SU-DHL-6 (cell line): ENCODE data around the gene SLC34A3.

ENCODE experiments used
- H2AFZ ChIP-seq: fragments of 200-600 bp; sonication (generic); 2 replicates; pipeline ENCODE4 v1.6.1; 2014; ENCODE audit warnings: low read depth, mild to moderate bottlenecking, moderate library complexity, mixed read lengths, antibody characterized with exemption, low read length; ENCODE audit not compliant: severe bottlenecking
- H3F3A ChIP-seq: fragments of 200-600 bp; shearing (Covaris generic); 2 replicates; pipeline ENCODE4 v1.6.0; 2016; ENCODE audit warnings: antibody characterized with exemption, mild to moderate bottlenecking; ENCODE audit not compliant: insufficient read depth
- H3K27ac ChIP-seq: fragments of 200-600 bp; sonication (generic); 2 replicates; pipeline ENCODE4 v1.5.1; 2016; ENCODE audit warnings: low read depth, mild to moderate bottlenecking, low read length, moderate library complexity, mixed read lengths
- H3K27me3 ChIP-seq: fragments of 200-600 bp; sonication (generic), shearing (Covaris generic); 2 replicates; pipeline ENCODE4 v1.6.0; 2014; ENCODE audit warnings: mild to moderate bottlenecking, low read length
- H3K36me3 ChIP-seq: fragments of 200-600 bp; sonication (generic); 2 replicates; pipeline ENCODE4 v1.6.1; 2014; ENCODE audit warnings: mild to moderate bottlenecking, low read length, mixed read lengths
- H3K4me2 ChIP-seq: fragments of 300-600, 200-600 bp; shearing (Covaris generic), sonication (generic); 2 replicates; pipeline ENCODE4 v1.6.0; 2014; ENCODE audit warnings: low read length, low read depth, mild to moderate bottlenecking; ENCODE audit not compliant: poor library complexity, severe bottlenecking
- H3K4me3 ChIP-seq: fragments of 200-600 bp; sonication (generic); 2 replicates; pipeline ENCODE4 v1.5.1; 2014; ENCODE audit warnings: antibody characterized with exemption, low read length, mild to moderate bottlenecking, mixed read lengths; ENCODE audit not compliant: insufficient read depth, poor library complexity, severe bottlenecking
- H3K79me2 ChIP-seq: fragments of 200-600 bp; sonication (generic); 2 replicates; pipeline ENCODE4 v1.6.1; 2014; ENCODE audit warnings: mild to moderate bottlenecking, low read length, moderate library complexity; ENCODE audit not compliant: insufficient read depth
- H3K9ac ChIP-seq: fragments of 200-600 bp; sonication (generic); 2 replicates; pipeline ENCODE4 v1.7.0; 2014; ENCODE audit warnings: mild to moderate bottlenecking, low read length
- H3K9me2 ChIP-seq: fragments of 200-600 bp; sonication (generic); replicated peaks from 2 replicates; pipeline ENCODE4 v1.6.1; 2014; ENCODE audit warnings: low read length; ENCODE audit not compliant: insufficient read depth
- H3K9me3 ChIP-seq: fragments of 200-600 bp; sonication (generic); 2 replicates; pipeline ENCODE4 v1.6.1; 2014; ENCODE audit warnings: low read length, mixed read lengths; ENCODE audit not compliant: insufficient read depth
- H4K20me1 ChIP-seq: fragments of 200-600 bp; sonication (generic); 2 replicates; pipeline ENCODE4 v1.6.1; 2014; ENCODE audit warnings: low read depth, mild to moderate bottlenecking, antibody characterized with exemption, low read length, moderate library complexity, mixed read lengths
- CTCF ChIP-seq: fragments of 200-600 bp; sonication (generic); IDR thresholded peaks from one replicate; pipeline ENCODE4 v1.5.1; 2017; ENCODE audit warnings: antibody characterized with exemption, mild to moderate bottlenecking, low read length, moderate library complexity; ENCODE audit not compliant: insufficient read depth, poor library complexity, severe bottlenecking
- EZH2phosphoT487 ChIP-seq: fragments of 200-600 bp; sonication (generic), shearing (Covaris generic); conservative IDR thresholded peaks from 2 replicates; pipeline ENCODE4 v1.6.1; 2018; ENCODE audit warnings: mild to moderate bottlenecking, antibody characterized with exemption, low read length, moderate library complexity, mixed read lengths

The SLC34A3 gene

GRCh38 chr9:137234758-137235423 is 4.2 kb downstream of the SLC34A3 start:
- Histone ChIP-seq H3K9ac (no peak overlapping the region), H3K9me3 (no peaks in the 10 kb centered on the region), H2AFZ (no peak overlapping the region), H3K4me3 (no peak overlapping the region), H3K36me3 (no peaks in the 10 kb centered on the region), H3K27me3 (no peaks in the 10 kb centered on the region), H4K20me1 (no peaks in the 10 kb centered on the region), H3K79me2 (no peaks in the 10 kb centered on the region; the same call in 1 of the 2 replicates), H3K4me2 (no peak overlapping the region), H3K27ac (no peak overlapping the region), H3F3A (no peaks in the 10 kb centered on the region), H3K9me2 (no peaks in the 10 kb centered on the region)
- no peak for TF ChIP-seq CTCF
- no peak for TF ChIP-seq EZH2phosphoT487

DNA sequence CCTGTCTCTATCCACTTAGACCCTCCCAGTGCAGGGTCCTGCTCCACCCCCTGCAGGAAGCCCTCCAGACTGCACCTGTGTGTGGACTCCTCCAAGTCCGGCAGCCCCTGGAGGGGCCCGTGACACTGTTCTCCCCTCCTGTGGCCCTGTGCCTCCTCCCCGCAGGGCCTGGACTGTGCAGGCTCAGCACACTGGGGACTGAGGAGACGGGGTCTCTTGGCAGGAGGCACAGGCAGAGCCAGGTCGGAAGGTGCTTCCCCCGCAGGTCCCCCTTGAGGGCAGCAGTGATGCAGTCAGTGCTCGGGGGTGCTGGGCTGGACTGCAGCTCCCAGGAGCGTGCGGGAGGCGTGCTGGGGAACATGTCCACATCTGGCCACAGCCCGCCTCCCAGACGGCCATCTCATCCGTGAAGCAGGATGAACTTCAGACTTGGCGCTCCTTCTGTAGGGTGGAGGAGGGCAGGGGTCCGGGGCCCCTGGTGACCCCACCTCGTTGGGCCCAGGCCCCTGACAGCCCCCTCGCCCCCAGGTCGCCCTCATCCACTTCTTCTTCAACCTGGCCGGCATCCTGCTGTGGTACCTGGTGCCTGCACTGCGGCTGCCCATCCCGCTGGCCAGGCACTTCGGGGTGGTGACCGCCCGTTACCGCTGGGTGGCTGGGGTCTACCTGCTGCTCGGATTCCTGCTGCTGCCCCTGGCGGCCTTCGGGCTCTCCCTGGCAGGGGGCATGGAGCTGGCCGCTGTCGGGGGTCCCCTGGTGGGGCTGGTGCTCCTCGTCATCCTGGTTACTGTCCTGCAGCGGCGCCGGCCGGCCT is 4.9 kb downstream of the SLC34A3 start:
- no peaks in the 10 kb centered on the region for H3K9me3 ChIP-seq
- H3K27me3 ChIP-seq, result no peaks in the 10 kb centered on the region
- no peaks in the 10 kb centered on the region for H3K9me2 ChIP-seq
- H3F3A ChIP-seq, result no peaks in the 10 kb centered on the region
- H3K36me3 ChIP-seq, result no peaks in the 10 kb centered on the region
- TF ChIP-seq CTCF (no peak), EZH2phosphoT487 (no peak)
- no peaks in the 10 kb centered on the region; the same call in 1 of the 2 replicates for H3K79me2 ChIP-seq
- no peak overlapping the region for H2AFZ ChIP-seq
- H4K20me1 ChIP-seq, result no peaks in the 10 kb centered on the region
- no peak overlapping the region for H3K27ac ChIP-seq
- no peak overlapping the region for H3K4me2 ChIP-seq
- H3K4me3 ChIP-seq, result no peak overlapping the region
- no peak overlapping the region for H3K9ac ChIP-seq

GRCh38 chr9:137236238-137236935 is 5.7 kb downstream of the SLC34A3 start:
- H3F3A ChIP-seq, result no peaks in the 10 kb centered on the region
- TF ChIP-seq CTCF, result peak; percentile 99
- TF ChIP-seq EZH2phosphoT487, result no peak
- H3K9me2 ChIP-seq, result no peaks in the 10 kb centered on the region
- H3K27ac ChIP-seq, result no peak overlapping the region
- H3K4me2 ChIP-seq, result peak overlapping the region; percentile 32
- no peak overlapping the region for H2AFZ ChIP-seq
- no peaks in the 10 kb centered on the region for H3K36me3 ChIP-seq
- H3K9ac ChIP-seq, result peak overlapping the region; percentile 28; the same call in 1 of the 2 replicates
- no peaks in the 10 kb centered on the region for H3K27me3 ChIP-seq
- H3K9me3 ChIP-seq, result no peaks in the 10 kb centered on the region
- H3K4me3 ChIP-seq, result no peak overlapping the region
- no peaks in the 10 kb centered on the region for H4K20me1 ChIP-seq
- H3K79me2 ChIP-seq, result no peaks in the 10 kb centered on the region; the same call in 1 of the 2 replicates
